Neuronal stem cell (in vitro differentiated cells): ENCODE data around the gene LEPROT. TPM values are rescaled to one million over a fixed set of nuclear protein-coding genes. Genes with fewer than 3 reads are reported as not detected.

Experiments
- DNase-seq: peaks from one replicate; pipeline ENCODE4 v3.0.0-alpha.2; 2013; ENCODE audit warnings: low spot score
- H2AFZ ChIP-seq: one replicate; pipeline ENCODE4 v1.6.1; 2013; ENCODE audit warnings: mild to moderate bottlenecking, low read length, inconsistent platforms
- H2AK5ac ChIP-seq: 2 replicates; pipeline ENCODE4 v1.6.1; 2013; ENCODE audit warnings: low read depth, mild to moderate bottlenecking, inconsistent platforms, low read length, moderate library complexity, mixed read lengths
- H2BK120ac ChIP-seq: 2 replicates; pipeline ENCODE4 v1.6.1; 2013; ENCODE audit warnings: low read depth, mild to moderate bottlenecking, inconsistent platforms, low read length, moderate library complexity, mixed read lengths
- H2BK12ac ChIP-seq: one replicate; pipeline ENCODE4 v1.6.1; 2013; ENCODE audit warnings: low read length, inconsistent platforms
- H2BK15ac ChIP-seq: 2 replicates; pipeline ENCODE4 v1.6.1; 2013; ENCODE audit warnings: mild to moderate bottlenecking, low read length, inconsistent platforms, mixed read lengths
- H2BK5ac ChIP-seq: one replicate; pipeline ENCODE4 v1.6.1; 2013; ENCODE audit warnings: inconsistent platforms, mild to moderate bottlenecking, low read length, moderate library complexity
- H3K14ac ChIP-seq: one replicate; pipeline ENCODE4 v1.6.1; 2013; ENCODE audit warnings: low read length, inconsistent platforms
- H3K18ac ChIP-seq: 2 replicates; pipeline ENCODE4 v1.6.1; 2013; ENCODE audit warnings: low read length, inconsistent platforms
- H3K23ac ChIP-seq: 2 replicates; pipeline ENCODE4 v1.6.1; 2013; ENCODE audit warnings: low read depth, mild to moderate bottlenecking, mixed read lengths, low read length, inconsistent platforms; ENCODE audit not compliant: poor library complexity
- H3K27ac ChIP-seq: replicated peaks from 3 replicates; pipeline ENCODE4 v1.5.1; 2013; ENCODE audit warnings: low read length, inconsistent platforms
- H3K27me3 ChIP-seq, 3 experiments: 2 replicates each; pipeline ENCODE4 v1.6.1; 2013; ENCODE audit warnings: low read length in 3 of 3, mild to moderate bottlenecking in 2 of 3, inconsistent platforms in 1 of 3, low read depth in 1 of 3, mixed read lengths in 1 of 3, moderate library complexity in 1 of 3; ENCODE audit not compliant: control insufficient read depth in 3 of 3, insufficient read depth in 3 of 3
- H3K36me3 ChIP-seq, 2 donors: replicated peaks in 1 of 2; 2 replicates each; pipeline ENCODE4 v1.6.1; 2013; ENCODE audit warnings: low read length in 2 of 2; ENCODE audit not compliant: control insufficient read depth in 2 of 2, insufficient read depth in 2 of 2
- H3K4ac ChIP-seq: 2 replicates; pipeline ENCODE4 v1.6.1; 2013; ENCODE audit warnings: inconsistent platforms, mild to moderate bottlenecking, low read length, moderate library complexity
- H3K4me1 ChIP-seq, 2 donors: 1 replicate in 1 of 2; 2 replicates in 1 of 2; pipeline ENCODE4 v1.6.1; 2013; ENCODE audit warnings: low read length in 2 of 2, low read depth in 1 of 2; ENCODE audit not compliant: control insufficient read depth in 2 of 2, insufficient read depth in 1 of 2
- H3K4me2 ChIP-seq: one replicate; pipeline ENCODE4 v1.6.1; 2013; ENCODE audit warnings: mild to moderate bottlenecking, low read length, inconsistent platforms; ENCODE audit not compliant: insufficient read depth, poor library complexity, severe bottlenecking
- H3K4me3 ChIP-seq, 2 donors: 2 replicates each; pipeline ENCODE4 v1.5.1; 2013; ENCODE audit warnings: low read length in 2 of 2, mild to moderate bottlenecking in 2 of 2, inconsistent platforms in 1 of 2, moderate library complexity in 1 of 2
- H3K79me1 ChIP-seq: one replicate; pipeline ENCODE4 v1.6.1; 2013; ENCODE audit warnings: low read depth, mild to moderate bottlenecking, inconsistent platforms, low read length, moderate library complexity
- H3K9ac ChIP-seq: one replicate; pipeline ENCODE4 v1.6.1; 2013; ENCODE audit warnings: mild to moderate bottlenecking, low read depth, low read length, inconsistent platforms; ENCODE audit not compliant: poor library complexity
- H3K9me3 ChIP-seq, 2 donors: replicated peaks in 1 of 2; 2 replicates each; pipeline versions ENCODE3 to v1.6.1; 2013; ENCODE audit warnings: low read length in 2 of 2, mild to moderate bottlenecking in 2 of 2, inconsistent platforms in 1 of 2, low read depth in 1 of 2, mixed read lengths in 1 of 2, moderate library complexity in 1 of 2; ENCODE audit not compliant: control insufficient read depth in 2 of 2, insufficient read depth in 1 of 2
- H4K8ac ChIP-seq: one replicate; pipeline ENCODE4 v1.6.1; 2013; ENCODE audit warnings: low read depth, mild to moderate bottlenecking, inconsistent platforms, low read length, moderate library complexity
- H4K91ac ChIP-seq: one replicate; pipeline ENCODE4 v1.6.1; 2013; ENCODE audit warnings: low read length, low read depth, mild to moderate bottlenecking, inconsistent platforms; ENCODE audit not compliant: poor library complexity
- WGBS, 2 donors: extraction: QIAGEN DNeasy Blood & Tissue Kit; methylation state at CpG; one replicate each; pipeline ENCODE4 v1.1.7; 2013; ENCODE audit warnings: missing lambda C conversion rate in 2 of 2, mixed read lengths in 1 of 2; ENCODE audit not compliant: insufficient read length in 2 of 2, insufficient replicate concordance in 1 of 2; ENCODE audit errors: extremely low coverage in 2 of 2; 5-methylcytosine and 5-hydroxymethylcytosine counted together
- polyA plus RNA-seq, 2 experiments: library from polyadenylated mRNA; stranded (reverse); fragments of 200-250 nt; gene quantifications; one replicate each; pipeline ENCODE4 v1.2.3, GENCODE V29; 2013

LEPROT gene
- 33.1 TPM for polyA plus RNA-seq (2013, experiment 1 of 2)
- 34.4 TPM for polyA plus RNA-seq (2013, experiment 2 of 2)

- Histone ChIP-seq H3K4me2 (peak within 1 kb of the TSS; percentile 59), H3K27ac (peak within 1 kb of the TSS; percentile 98), H2AFZ (peak within 1 kb of the TSS; percentile 100), H2BK5ac (peak within 1 kb of the TSS; percentile 84), H3K4me3 (peak within 1 kb of the TSS; percentile 94 to 96), H3K23ac (peak within 1 kb of the TSS; percentile 99), H2AK5ac (no peak within 1 kb of the TSS), H3K18ac (peak within 1 kb of the TSS; percentile 98), H3K4me1 (peaks cover 2 to 5% of the 10 kb centered on the region in 2 donors), H2BK120ac (no peak within 1 kb of the TSS), H4K91ac (no peak within 1 kb of the TSS), H3K79me1 (peaks cover 5% of the 10 kb centered on the region), H3K14ac (peak within 1 kb of the TSS; percentile 86), H3K9ac (peak within 1 kb of the TSS; percentile 98), H3K36me3 (peaks cover 2 to 11% of the 10 kb centered on the region in 2 donors), H2BK15ac (peak within 1 kb of the TSS; percentile 19), H3K4ac (no peak within 1 kb of the TSS), H3K9me3 (peaks cover 0 to 3% of the 10 kb centered on the region in 2 donors), H4K8ac (no peak within 1 kb of the TSS), H2BK12ac (no peak within 1 kb of the TSS), H3K27me3 (peaks cover 0 to 19% (median 0%) of the 10 kb centered on the region in 3 experiments)
- DNase-seq, result no peak
- no CpG with 5 or more reads among the region's 60 CpGs for WGBS, 2 donors
These were observed at the start of gene LEPROT, which contains the start of gene LEPR for GRCh38 chr1:65420590-65421350. TSS of gene LEPROT (plus strand) at chr1:65420668. CDS start at chr1:65420725, 57 bp downstream. TSS of gene LEPR (plus strand) at chr1:65420668. CDS start at chr1:65565566, 144,898 bp downstream.

GRCh38 chr1:65371544-65371943, 48.9 kb upstream of the LEPROT start:
- no peak overlapping the region for H3K23ac ChIP-seq
- no peak overlapping the region for H4K91ac ChIP-seq
- no peak overlapping the region for H3K4ac ChIP-seq
- H3K4me1 ChIP-seq, result no peaks in the 10 kb centered on the region
- no peak overlapping the region for H2BK5ac ChIP-seq
- WGBS, 2 donors, result no CpG with 5 or more reads among the region's 3 CpGs
- no peak overlapping the region for H2BK15ac ChIP-seq
- H3K4me2 ChIP-seq, result no peak overlapping the region
- H3K9me3 ChIP-seq, result no peaks in the 10 kb centered on the region
- peaks cover 0 to 4% (median 0%) of the 10 kb centered on the region in 3 experiments for H3K27me3 ChIP-seq
- H2AK5ac ChIP-seq, result no peak overlapping the region
- DNase-seq, result no peak
- no peak overlapping the region for H3K4me3 ChIP-seq
- H3K14ac ChIP-seq, result no peak overlapping the region
- no peak overlapping the region for H3K18ac ChIP-seq
- H2BK120ac ChIP-seq, result no peak overlapping the region
- H4K8ac ChIP-seq, result no peak overlapping the region
- no peak overlapping the region for H2AFZ ChIP-seq
- no peak overlapping the region for H3K27ac ChIP-seq
- H2BK12ac ChIP-seq, result no peak overlapping the region
- H3K79me1 ChIP-seq, result no peaks in the 10 kb centered on the region
- no peaks in the 10 kb centered on the region for H3K36me3 ChIP-seq
- no peak overlapping the region for H3K9ac ChIP-seq

GRCh38 chr1:65372557-65372956, 47.9 kb upstream of the LEPROT start:
- Histone ChIP-seq H3K4me1 (no peaks in the 10 kb centered on the region), H3K27me3 (no peaks in the 10 kb centered on the region), H2AFZ (no peak overlapping the region), H3K14ac (no peak overlapping the region), H3K27ac (no peak overlapping the region), H3K4ac (no peak overlapping the region), H3K36me3 (no peaks in the 10 kb centered on the region), H2AK5ac (no peak overlapping the region), H3K18ac (no peak overlapping the region), H2BK120ac (no peak overlapping the region), H3K4me3 (no peak overlapping the region), H3K79me1 (no peaks in the 10 kb centered on the region), H2BK15ac (no peak overlapping the region), H2BK12ac (no peak overlapping the region), H4K91ac (no peak overlapping the region), H3K4me2 (no peak overlapping the region), H3K9me3 (no peaks in the 10 kb centered on the region), H3K23ac (no peak overlapping the region), H2BK5ac (no peak overlapping the region), H4K8ac (no peak overlapping the region), H3K9ac (no peak overlapping the region)
- no peak for DNase-seq
- WGBS, 2 donors, result no CpG with 5 or more reads among the region's 1 CpG

GRCh38 chr1:65377496-65378246, 42.8 kb upstream of the LEPROT start:
- Histone ChIP-seq H2BK120ac (no peak overlapping the region), H3K4me1 (no peaks in the 10 kb centered on the region), H3K9ac (no peak overlapping the region), H4K91ac (no peak overlapping the region), H3K4me2 (no peak overlapping the region), H2BK12ac (no peak overlapping the region), H3K27ac (no peak overlapping the region), H4K8ac (no peak overlapping the region), H2BK15ac (no peak overlapping the region), H3K23ac (no peak overlapping the region), H3K4me3 (no peak overlapping the region), H2AFZ (no peak overlapping the region), H3K14ac (no peak overlapping the region), H2BK5ac (no peak overlapping the region), H2AK5ac (no peak overlapping the region), H3K4ac (no peak overlapping the region), H3K18ac (peak overlapping the region; percentile 27), H3K9me3 (no peaks in the 10 kb centered on the region), H3K79me1 (no peaks in the 10 kb centered on the region), H3K27me3 (no peaks in the 10 kb centered on the region), H3K36me3 (no peaks in the 10 kb centered on the region)
- DNase-seq, result no peak
- no CpG with 5 or more reads among the region's 4 CpGs for WGBS, 2 donors
